Gastroesophageal sphincter (tissue), 3 donors: ENCODE results near the gene SPECC1L.

Source experiments
- CTCF ChIP-seq, 4 experiments: fragments of 200-600 bp in 2 of 4; fragments of 450-650 bp in 2 of 4; sonication (generic) in 1 of 4; IDR thresholded peaks; one replicate each; pipeline ENCODE4 v1.5.1; 2017 to 2019; ENCODE audit warnings: antibody characterized with exemption in 4 of 4, mild to moderate bottlenecking in 2 of 4, moderate library complexity in 2 of 4
- POLR2A ChIP-seq, 2 donors: fragments of 450-650 bp; IDR thresholded peaks; one replicate each; pipeline ENCODE4 v1.6.1; 2017; ENCODE audit warnings: antibody characterized with exemption in 2 of 2, mild to moderate bottlenecking in 2 of 2, moderate library complexity in 1 of 2

DNA sequence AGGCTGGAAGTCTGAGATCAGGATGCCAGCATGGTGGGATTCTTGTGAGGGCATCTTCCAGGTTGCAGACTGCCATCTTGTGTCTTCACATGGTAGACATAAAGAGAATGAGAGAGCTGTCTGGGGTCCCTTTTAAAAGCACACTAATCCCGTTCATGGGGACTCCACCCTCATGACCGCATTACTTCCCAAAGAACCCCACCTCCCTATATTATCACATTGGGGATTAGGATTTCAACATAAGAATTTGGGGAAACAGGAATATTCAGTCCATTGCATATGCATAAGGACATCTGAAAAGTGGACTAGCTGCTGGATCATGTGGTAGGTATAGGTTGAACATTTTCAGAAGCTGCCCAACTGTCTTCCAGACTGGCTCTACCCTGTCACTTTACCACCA, 123.6 kb downstream of the SPECC1L start:
- TF ChIP-seq POLR2A (IDR thresholded peaks at IDR 0.05) (no peak), CTCF (IDR thresholded peaks at IDR 0.05) (no peak)
